ENCODE measurements around the gene FUT2. TPM values are rescaled to one million over a fixed set of nuclear protein-coding genes. Genes with fewer than 3 reads are reported as not detected.

Gene FUT2
- total RNA-seq, 1 experiment from 2014 or later: 12.5 TPM

GRCh38 chr19:48665786-48666185 lies 30.0 kb upstream of the FUT2 start:
- RAD21 ChIA-PET (ENCODE audit: low non-redundant PET in 1 of 2, low total read pairs in 2 of 2, uncharacterized antibody in 2 of 2, unreplicated experiment in 2 of 2): no interaction called here
- POLR2A ChIA-PET: no interaction called here
- H2AFZ ChIP-seq (ENCODE audit: low read depth, low read length, poor library complexity, severe bottlenecking): no peak overlapping the region
- H3K36me3 ChIP-seq (ENCODE audit: control insufficient read depth in 1 of 2, insufficient read depth in 2 of 2, low read length in 2 of 2): no peaks in the 10 kb centered on the region
- H4K20me1 ChIP-seq (ENCODE audit: insufficient read depth): no peaks in the 10 kb centered on the region
- H3K4me3 ChIP-seq (replicated peaks in 1 of 2; ENCODE audit: low read depth in 1 of 2, low read length in 2 of 2): no peak overlapping the region
- H3K9me3 ChIP-seq (ENCODE audit: control insufficient read depth in 1 of 2, insufficient read depth in 1 of 2, low read depth in 1 of 2, low read length in 2 of 2): no peaks in the 10 kb centered on the region
- DNase-seq (ENCODE audit: low read depth, low spot score) (no peak), ATAC-seq (no peak)
- H3K9me2 ChIP-seq (ENCODE audit: insufficient read depth): no peaks in the 10 kb centered on the region
- TF ChIP-seq SIN3A (IDR thresholded peaks at IDR 0.05; ENCODE audit: low read depth) (no peak), POLR2AphosphoS5 (IDR thresholded peaks at IDR 0.05; ENCODE audit: low read depth, low read length) (no peak), MAX (IDR thresholded peaks at IDR 0.05) (no peak), REST (IDR thresholded peaks at IDR 0.05; ENCODE audit: low read depth) (no peak), ATF3 (IDR thresholded peaks at IDR 0.05) (no peak), EZH2phosphoT487 (IDR thresholded peaks at IDR 0.05; ENCODE audit: borderline replicate concordance) (no peak)
- intact Hi-C loops (cut with micrococcal nuclease): no loop called here
- no peaks in the 10 kb centered on the region for H3K27me3 ChIP-seq (ENCODE audit: insufficient read depth, low read length)
- CTCF ChIA-PET: no interaction called here
- H3K9ac ChIP-seq (ENCODE audit: low read length): no peak overlapping the region
- H3K4me2 ChIP-seq (ENCODE audit: low read length): no peak overlapping the region
- no TSS peak for BruUV-seq (replicated peaks)
- no peak overlapping the region for H3K27ac ChIP-seq (ENCODE audit: low read depth, low read length)
- no peaks in the 10 kb centered on the region for H3K79me2 ChIP-seq (ENCODE audit: insufficient read depth, low read length)
- H3K4me1 ChIP-seq (ENCODE audit: control insufficient read depth in 1 of 2, insufficient read depth in 2 of 2, low read length in 2 of 2): peaks cover under 1 to 7% of the 10 kb centered on the region in 2 experiments; a peak in 3 of 4 replicates

GRCh38 chr19:48668332-48668731 lies 27.4 kb upstream of the FUT2 start:
- H2AFZ ChIP-seq (ENCODE audit: low read depth, low read length, poor library complexity, severe bottlenecking): no peak overlapping the region
- H3K27ac ChIP-seq (ENCODE audit: low read depth, low read length): no peak overlapping the region
- H4K20me1 ChIP-seq (ENCODE audit: insufficient read depth): no peaks in the 10 kb centered on the region
- no peaks in the 10 kb centered on the region for H3K36me3 ChIP-seq (ENCODE audit: control insufficient read depth in 1 of 2, insufficient read depth in 2 of 2, low read length in 2 of 2)
- no peak overlapping the region for H3K9ac ChIP-seq (ENCODE audit: low read length)
- H3K4me2 ChIP-seq (ENCODE audit: low read length): no peak overlapping the region
- no peak for ATAC-seq
- ChIA-PET POLR2A (no interaction called here), CTCF (no interaction called here), RAD21 (ENCODE audit: low non-redundant PET in 1 of 2, low total read pairs in 2 of 2, uncharacterized antibody in 2 of 2, unreplicated experiment in 2 of 2) (no interaction called here)
- TF ChIP-seq SIN3A (IDR thresholded peaks at IDR 0.05; ENCODE audit: low read depth) (no peak), CEBPB (IDR thresholded peaks at IDR 0.05; ENCODE audit: low read depth) (no peak), POLR2AphosphoS5 (IDR thresholded peaks at IDR 0.05; ENCODE audit: low read depth, low read length) (no peak), ATF3 (IDR thresholded peaks at IDR 0.05) (no peak), FOSL1 (IDR thresholded peaks at IDR 0.05; ENCODE audit: low read depth) (no peak), ZFX (IDR thresholded peaks at IDR 0.05) (no peak), EZH2phosphoT487 (IDR thresholded peaks at IDR 0.05; ENCODE audit: borderline replicate concordance) (no peak), POLR2A (IDR thresholded peaks at IDR 0.05; ENCODE audit: borderline replicate concordance, extremely low read depth, insufficient read depth, insufficient read length) (no peak)
- H3K9me3 ChIP-seq (ENCODE audit: control insufficient read depth in 1 of 2, insufficient read depth in 1 of 2, low read depth in 1 of 2, low read length in 2 of 2): no peaks in the 10 kb centered on the region
- H3K4me3 ChIP-seq (replicated peaks in 1 of 2; ENCODE audit: low read depth in 1 of 2, low read length in 2 of 2): no peak overlapping the region
- H3K9me2 ChIP-seq (ENCODE audit: insufficient read depth): no peaks in the 10 kb centered on the region
- no TSS peak for BruUV-seq (replicated peaks)
- H3K4me1 ChIP-seq (ENCODE audit: control insufficient read depth in 1 of 2, insufficient read depth in 2 of 2, low read length in 2 of 2): no peaks in the 10 kb centered on the region
- no peaks in the 10 kb centered on the region for H3K27me3 ChIP-seq (ENCODE audit: insufficient read depth, low read length)
- intact Hi-C loops (cut with micrococcal nuclease): no loop called here
- no peaks in the 10 kb centered on the region for H3K79me2 ChIP-seq (ENCODE audit: insufficient read depth, low read length)
- DNase-seq (ENCODE audit: low read depth, low spot score): no peak

Data from HCT116 (cell line).